Ovary (tissue), 3 donors: ENCODE measurements around the gene NACAD.

Source experiments
- EP300 ChIP-seq: sonication (generic); formaldehyde crosslinking; IDR thresholded peaks from one replicate; pipeline ENCODE4 v1.6.1; 2017; ENCODE audit warnings: antibody characterized with exemption
- TF ChIP-seq, protein P1 (sequence below), 3 donors: fragments of 450-650 bp in 2 of 3; fragments of 200-600 bp in 1 of 3; IDR thresholded peaks; one replicate each; pipeline versions ENCODE4 v1.5.1 to v1.8.0; 2016 to 2022; ENCODE audit warnings: antibody characterized with exemption in 3 of 3, mild to moderate bottlenecking in 1 of 3
- donor health status: DM: no; HTN: no; CAD: no.

DNA sequence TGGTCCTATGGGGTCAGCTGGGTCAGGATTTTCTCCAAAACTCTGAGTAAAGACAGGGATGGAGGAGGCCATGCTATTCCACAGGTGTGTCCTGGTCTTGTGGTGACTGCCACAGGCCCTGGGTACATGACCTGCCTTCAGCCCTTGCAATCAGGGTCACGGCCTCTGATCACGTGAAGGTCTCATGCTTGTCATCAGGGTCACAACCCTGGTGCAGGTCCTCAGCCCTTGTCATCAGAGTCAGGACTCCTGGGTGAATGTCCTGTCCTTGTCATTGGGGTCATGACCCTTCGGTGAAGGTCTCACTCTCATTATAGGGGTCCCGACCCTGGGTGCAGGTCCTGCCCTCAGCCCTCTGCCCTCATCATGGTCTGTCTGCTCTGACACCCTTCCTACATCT lies 44.6 kb upstream of the NACAD start:
- TF ChIP-seq, protein P1, sequence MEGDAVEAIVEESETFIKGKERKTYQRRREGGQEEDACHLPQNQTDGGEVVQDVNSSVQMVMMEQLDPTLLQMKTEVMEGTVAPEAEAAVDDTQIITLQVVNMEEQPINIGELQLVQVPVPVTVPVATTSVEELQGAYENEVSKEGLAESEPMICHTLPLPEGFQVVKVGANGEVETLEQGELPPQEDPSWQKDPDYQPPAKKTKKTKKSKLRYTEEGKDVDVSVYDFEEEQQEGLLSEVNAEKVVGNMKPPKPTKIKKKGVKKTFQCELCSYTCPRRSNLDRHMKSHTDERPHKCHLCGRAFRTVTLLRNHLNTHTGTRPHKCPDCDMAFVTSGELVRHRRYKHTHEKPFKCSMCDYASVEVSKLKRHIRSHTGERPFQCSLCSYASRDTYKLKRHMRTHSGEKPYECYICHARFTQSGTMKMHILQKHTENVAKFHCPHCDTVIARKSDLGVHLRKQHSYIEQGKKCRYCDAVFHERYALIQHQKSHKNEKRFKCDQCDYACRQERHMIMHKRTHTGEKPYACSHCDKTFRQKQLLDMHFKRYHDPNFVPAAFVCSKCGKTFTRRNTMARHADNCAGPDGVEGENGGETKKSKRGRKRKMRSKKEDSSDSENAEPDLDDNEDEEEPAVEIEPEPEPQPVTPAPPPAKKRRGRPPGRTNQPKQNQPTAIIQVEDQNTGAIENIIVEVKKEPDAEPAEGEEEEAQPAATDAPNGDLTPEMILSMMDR (IDR thresholded peaks at IDR 0.05): no peak
- TF ChIP-seq EP300: no peak
